Measurements from ENCODE around the gene NGDN. TPM values are rescaled to one million over a fixed set of nuclear protein-coding genes. Genes with fewer than 3 reads are reported as not detected.

The NGDN gene
- total and polyA plus RNA-seq, 2 donors (not counting 3 experiments of a cell fraction or from before 2014, with no cell fraction given): 25.6 to 36.5 TPM

DNA sequence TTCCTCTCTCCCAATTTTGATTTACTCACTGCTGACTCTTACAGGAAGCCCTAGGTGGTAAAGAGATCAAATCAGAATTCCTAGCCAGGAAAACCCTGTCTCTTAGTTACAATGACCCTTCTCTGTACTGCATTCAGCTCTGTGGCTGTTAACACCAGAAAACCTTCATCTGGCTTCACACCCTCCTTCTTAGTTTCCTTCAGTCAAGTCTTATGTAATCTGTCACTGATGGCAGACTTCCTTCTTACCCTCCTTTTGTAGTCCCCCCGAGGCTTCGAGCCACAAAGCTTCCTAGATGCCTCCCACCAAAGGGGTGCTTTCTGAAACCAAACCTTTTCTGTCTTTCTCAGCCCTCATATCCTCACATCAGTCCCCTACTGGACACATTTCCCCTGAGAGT lies 16.5 kb downstream of the NGDN start:
- DNase-seq (ENCODE audit: low read depth, low spot score) (no peak), FAIRE-seq (no peak)
- no peak overlapping the region for H3K4me3 ChIP-seq (replicated peaks in 1 of 3; ENCODE audit: insufficient read depth in 1 of 3, low read depth in 1 of 3, low read length in 3 of 3)
- H3K27ac ChIP-seq (ENCODE audit: insufficient read depth, low read depth, low read length): no peak overlapping the region
- H4K20me1 ChIP-seq (replicated peaks; ENCODE audit: control insufficient read depth, extremely low read depth, insufficient read depth, low read length): peaks cover 2% of the 10 kb centered on the region
- no peaks in the 10 kb centered on the region for H3K27me3 ChIP-seq (ENCODE audit: control insufficient read depth in 2 of 2, insufficient read depth in 2 of 2, low read length in 2 of 2)
- H3K9me1 ChIP-seq (replicated peaks; ENCODE audit: control insufficient read depth, extremely low read depth, insufficient read depth, low read length): no peaks in the 10 kb centered on the region
- H3K79me2 ChIP-seq (ENCODE audit: control insufficient read depth, insufficient read depth, low read length): no peaks in the 10 kb centered on the region
- CTCF ChIA-PET: interaction anchor here (0.7 to 15.7 kb wide), 2 partner anchors 52 to 74 kb away, joined by 4 to 416 read pairs; partner anchors contain the start of gene THTPA
- TF ChIP-seq, protein P1, sequence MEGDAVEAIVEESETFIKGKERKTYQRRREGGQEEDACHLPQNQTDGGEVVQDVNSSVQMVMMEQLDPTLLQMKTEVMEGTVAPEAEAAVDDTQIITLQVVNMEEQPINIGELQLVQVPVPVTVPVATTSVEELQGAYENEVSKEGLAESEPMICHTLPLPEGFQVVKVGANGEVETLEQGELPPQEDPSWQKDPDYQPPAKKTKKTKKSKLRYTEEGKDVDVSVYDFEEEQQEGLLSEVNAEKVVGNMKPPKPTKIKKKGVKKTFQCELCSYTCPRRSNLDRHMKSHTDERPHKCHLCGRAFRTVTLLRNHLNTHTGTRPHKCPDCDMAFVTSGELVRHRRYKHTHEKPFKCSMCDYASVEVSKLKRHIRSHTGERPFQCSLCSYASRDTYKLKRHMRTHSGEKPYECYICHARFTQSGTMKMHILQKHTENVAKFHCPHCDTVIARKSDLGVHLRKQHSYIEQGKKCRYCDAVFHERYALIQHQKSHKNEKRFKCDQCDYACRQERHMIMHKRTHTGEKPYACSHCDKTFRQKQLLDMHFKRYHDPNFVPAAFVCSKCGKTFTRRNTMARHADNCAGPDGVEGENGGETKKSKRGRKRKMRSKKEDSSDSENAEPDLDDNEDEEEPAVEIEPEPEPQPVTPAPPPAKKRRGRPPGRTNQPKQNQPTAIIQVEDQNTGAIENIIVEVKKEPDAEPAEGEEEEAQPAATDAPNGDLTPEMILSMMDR (IDR thresholded peaks at IDR 0.05; ENCODE audit: extremely low read depth in 1 of 2, insufficient read depth in 1 of 2, low read depth in 1 of 2, low read length in 2 of 2): no peak
- TF ChIP-seq FOS (IDR thresholded peaks at IDR 0.05; ENCODE audit: borderline replicate concordance, insufficient read depth, low read length) (no peak), EZH2 (IDR thresholded peaks at IDR 0.05; ENCODE audit: borderline replicate concordance, low read depth, low read length, severe bottlenecking) (no peak), POLR2AphosphoS5 (IDR thresholded peaks at IDR 0.05; ENCODE audit: insufficient read depth, low read depth, low read length) (no peak), JUN (IDR thresholded peaks at IDR 0.05; ENCODE audit: borderline replicate concordance, insufficient read depth, insufficient read length, low read depth) (no peak), GATA2 (IDR thresholded peaks at IDR 0.05; ENCODE audit: insufficient read depth, insufficient read length, low read depth, low read length) (no peak), POLR2A (IDR thresholded peaks at IDR 0.05; ENCODE audit: low read depth, low read length) (no peak), MYC (IDR thresholded peaks at IDR 0.05; ENCODE audit: low read depth, low read length) (no peak)
- TF ChIP-seq, protein P2, sequence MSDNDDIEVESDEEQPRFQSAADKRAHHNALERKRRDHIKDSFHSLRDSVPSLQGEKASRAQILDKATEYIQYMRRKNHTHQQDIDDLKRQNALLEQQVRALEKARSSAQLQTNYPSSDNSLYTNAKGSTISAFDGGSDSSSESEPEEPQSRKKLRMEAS (IDR thresholded peaks at IDR 0.05; ENCODE audit: insufficient read depth, insufficient read length): no peak
- dilution Hi-C loops (cut with MboI; ENCODE audit: extremely low pct_ligation_motif_present, low sequenced_read_pairs): no loop called here
- H3K4me1 ChIP-seq (ENCODE audit: control insufficient read depth, extremely low read depth, insufficient read depth, low read length): no peaks in the 10 kb centered on the region
- intact Hi-C loops (cut with micrococcal nuclease): no loop called here
- BruUV-seq (replicated peaks): no TSS peak
- no peak overlapping the region for H2AFZ ChIP-seq (ENCODE audit: low read depth, low read length)
- POLR2A ChIA-PET: no interaction called here
- peaks cover 0 to 6% of the 10 kb centered on the region in 2 experiments for H3K36me3 ChIP-seq (ENCODE audit: control insufficient read depth in 2 of 2, extremely low read depth in 1 of 2, insufficient read depth in 2 of 2, low read length in 2 of 2)
- no peak overlapping the region for H3K4me2 ChIP-seq (ENCODE audit: insufficient read depth, low read length)
- no peak overlapping the region for H3K9ac ChIP-seq (replicated peaks; ENCODE audit: extremely low read depth, insufficient read depth, low read length)
- no peaks in the 10 kb centered on the region for H3K9me3 ChIP-seq (replicated peaks; ENCODE audit: control insufficient read depth, insufficient read depth, low read length)
